Ovary (tissue), 9 donors: ENCODE measurements around the gene MSI2. TPM values are rescaled to one million over a fixed set of nuclear protein-coding genes. Genes with fewer than 3 reads are reported as not detected.

Source experiments
- DNase-seq, 5 donors: peaks; one replicate each; pipeline ENCODE4 v3.0.0-alpha.2; 2019 to 2020
- H3K27ac ChIP-seq, 2 donors: fragments of 200-600 bp; one replicate each; pipeline versions ENCODE4 v1.5.1 to v1.8.0; 2019 to 2022
- H3K27me3 ChIP-seq: fragments of 200-600 bp; one replicate; pipeline ENCODE4 v1.8.0; 2022
- H3K36me3 ChIP-seq: fragments of 200-600 bp; sonication (generic); one replicate; pipeline ENCODE4 v1.5.1; 2019
- H3K4me1 ChIP-seq: one replicate; pipeline ENCODE4 v1.8.1; 2013; ENCODE audit warnings: mild to moderate bottlenecking, moderate library complexity; ENCODE audit not compliant: insufficient read depth
- H3K4me3 ChIP-seq: fragments of 200-600 bp; sonication (generic); one replicate; pipeline ENCODE4 v1.5.1; 2017
- H3K9me3 ChIP-seq, 2 donors: fragments of 200-600 bp in 1 of 2; sonication (generic) in 1 of 2; one replicate each; pipeline versions ENCODE4 v1.5.1 to v1.8.1; 2013 to 2019; ENCODE audit warnings: mild to moderate bottlenecking in 1 of 2, moderate library complexity in 1 of 2
- CTCF ChIP-seq, 3 donors: fragments of 450-650 bp in 2 of 3; fragments of 200-600 bp in 1 of 3; IDR thresholded peaks; one replicate each; pipeline versions ENCODE4 v1.5.1 to v1.8.0; 2016 to 2022; ENCODE audit warnings: antibody characterized with exemption in 3 of 3, mild to moderate bottlenecking in 1 of 3
- EP300 ChIP-seq: sonication (generic); formaldehyde crosslinking; IDR thresholded peaks from one replicate; pipeline ENCODE4 v1.6.1; 2017; ENCODE audit warnings: antibody characterized with exemption
- POLR2A ChIP-seq: fragments of 450-650 bp; IDR thresholded peaks from one replicate; pipeline ENCODE4 v1.6.1; 2017; ENCODE audit warnings: antibody characterized with exemption, mild to moderate bottlenecking, moderate library complexity
- WGBS, 3 donors: extraction: QIAGEN DNeasy Blood & Tissue Kit in 1 of 3; methylation state at CpG; one replicate each; pipeline versions ENCODE4 v1.1.5 to v1.1.7; 2013 to 2017; 5-methylcytosine and 5-hydroxymethylcytosine counted together
- intact Hi-C, 4 donors: fragments of 100-400 bp; cut with DNase I; formaldehyde crosslinking; loops; one replicate each; pipeline versions ENCODE4 v1.11.0 to v1.15.1; 2022 to 2023
- polyA plus RNA-seq, 2 donors: library from polyadenylated mRNA; stranded (reverse); fragments of 200-250 nt in 1 of 2; fragments of 350-450 nt in 1 of 2; fragmentation: Illumina TruSeq in 1 of 2; extraction: RNeasy Lipid Tissue Mini Kit (QIAGEN cat#74804) in 1 of 2; gene quantifications; one replicate each; pipeline ENCODE4 v1.2.3, GENCODE V29; 2013 to 2014
- total RNA-seq, 7 donors: library from RNA; depleted of rRNA in 2 of 7; stranded (reverse); fragments of >200 nt in 2 of 7; fragmentation: NEBNext Ultra II Directional in 3 of 7; extraction: Animal tissue kit (Norgen Biotek cat#: 25700) in 3 of 7; gene quantifications; one replicate each; pipeline versions ENCODE4 v1.1.0 to v1.2.4, GENCODE V29; 2016 to 2023
- donor health status: DM: no; HTN: no; CAD: no; lungs with moderate emphysema.
- donor health status: DM: no; HTN: no; CAD: no.
- donor health status: Bipolar disorder and iron deficiency.
- donor health status: DM: yes; HTN: yes; CAD: no.
- donor health status: DM: no; HTN: no; CAD: no.
- donor health status: DM: yes; HTN: yes; CAD: no.

MSI2 gene
- total and polyA plus RNA-seq, 9 donors: 43.1 to 199 (median 120) TPM

GRCh38 chr17:57557834-57558681 lies 301.7 kb downstream of the MSI2 start:
- Histone ChIP-seq H3K4me3 (no peak overlapping the region), H3K27ac (no peak overlapping the region)
- intact Hi-C loops: no loop called here

GRCh38 chr17:57559226-57559625 lies 302.9 kb downstream of the MSI2 start:
- intact Hi-C loops: no loop called here
- no peak overlapping the region for H3K27ac ChIP-seq
- DNase-seq: no peak
- H3K9me3 ChIP-seq: no peaks in the 10 kb centered on the region
- no peaks in the 10 kb centered on the region for H3K36me3 ChIP-seq
- TF ChIP-seq CTCF (IDR thresholded peaks at IDR 0.05): no peak
- no peak for TF ChIP-seq EP300
- no peak for TF ChIP-seq POLR2A
- H3K4me3 ChIP-seq: no peak overlapping the region
- H3K4me1 ChIP-seq: peaks cover 6% of the 10 kb centered on the region
- H3K27me3 ChIP-seq: no peaks in the 10 kb centered on the region
- 92 to 95% (median 94%) methylated on average over 7 of the region's 7 CpGs for WGBS, 3 donors

More at GRCh38 chr17:57557834-57558681, 301.7 kb downstream of the MSI2 start:
- Histone ChIP-seq H3K27me3 (no peaks in the 10 kb centered on the region), H3K4me1 (peaks cover 12% of the 10 kb centered on the region), H3K36me3 (no peaks in the 10 kb centered on the region), H3K9me3 (no peaks in the 10 kb centered on the region)
- no peak for DNase-seq
- WGBS, 3 donors: 55 to 63% (median 58%) methylated on average over 22 of the region's 22 CpGs
- TF ChIP-seq POLR2A (no peak), CTCF (IDR thresholded peaks at IDR 0.05) (no peak), EP300 (no peak)

GRCh38 chr17:57559634-57560318 lies 303.5 kb downstream of the MSI2 start:
- Histone ChIP-seq H3K9me3 (no peaks in the 10 kb centered on the region), H3K27me3 (no peaks in the 10 kb centered on the region), H3K27ac (no peak overlapping the region), H3K36me3 (no peaks in the 10 kb centered on the region), H3K4me3 (no peak overlapping the region), H3K4me1 (peaks cover 4% of the 10 kb centered on the region)
- intact Hi-C loops: loop anchor here in 1 of 4 donors (1.0 kb wide), 1 partner anchor 33 kb away; no protein-coding TSS in a partner anchor
- no peak for DNase-seq
- WGBS, 3 donors: 81 to 88% (median 84%) methylated on average over 14 of the region's 14 CpGs
- no peak for TF ChIP-seq CTCF (IDR thresholded peaks at IDR 0.05)
- no peak for TF ChIP-seq POLR2A
- no peak for TF ChIP-seq EP300

GRCh38 chr17:57560319-57560705 lies 304.0 kb downstream of the MSI2 start:
- no peak overlapping the region for H3K4me3 ChIP-seq
- no peaks in the 10 kb centered on the region for H3K27me3 ChIP-seq
- no peak for TF ChIP-seq POLR2A
- no peak for TF ChIP-seq EP300
- TF ChIP-seq CTCF (IDR thresholded peaks at IDR 0.05): no peak
- H3K9me3 ChIP-seq: no peaks in the 10 kb centered on the region
- 69 to 78% (median 73%) methylated on average over 4 of the region's 4 CpGs for WGBS, 3 donors
- intact Hi-C loops: loop anchor here in 1 of 4 donors (1.0 kb wide), 1 partner anchor 32 kb away; no protein-coding TSS in a partner anchor
- no peaks in the 10 kb centered on the region for H3K36me3 ChIP-seq
- H3K4me1 ChIP-seq: peaks cover 4% of the 10 kb centered on the region
- no peak for DNase-seq
- no peak overlapping the region for H3K27ac ChIP-seq
